Head of caudate nucleus (tissue), 42 donors: ENCODE measurements around the gene NCOA1.
"Not testable (repeated sequence)": the region's sequence is repeated elsewhere in the genome, so short reads cannot be mapped to it uniquely, and the experiment has no call there.

Source experiments
- DNase-seq, 42 donors: peaks; one replicate each; pipeline versions ENCODE4 v3.0.0 to v3.0.0-alpha.2; 2020 to 2021; ENCODE audit warnings: mixed read lengths in 7 of 42
- intact Hi-C: fragments of 100-400 bp; cut with DNase I; formaldehyde crosslinking; loops from one replicate; pipeline ENCODE4 v1.15.0; 2022

The NCOA1 gene

DNA sequence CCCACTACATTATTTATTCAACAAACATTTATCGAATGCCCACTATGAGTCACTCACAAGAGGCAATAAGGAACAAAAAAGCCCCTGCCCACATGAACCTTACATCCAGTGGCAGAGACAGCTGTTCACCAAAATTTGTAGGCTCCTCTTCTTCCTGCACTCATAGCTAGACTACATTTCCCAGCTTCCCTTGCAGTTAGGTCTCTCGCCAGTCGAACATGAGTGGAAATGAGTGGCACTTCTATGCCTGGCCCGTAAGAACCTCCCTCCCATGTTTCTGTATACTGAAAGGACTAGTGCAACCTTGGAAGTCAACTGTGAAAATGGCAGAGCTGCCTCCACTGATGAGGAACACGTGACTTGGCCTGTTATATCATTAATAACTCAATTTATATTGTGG is 19.4 kb upstream of the NCOA1 start:
- intact Hi-C loops = no loop called here
- DNase-seq = no peak

DNA sequence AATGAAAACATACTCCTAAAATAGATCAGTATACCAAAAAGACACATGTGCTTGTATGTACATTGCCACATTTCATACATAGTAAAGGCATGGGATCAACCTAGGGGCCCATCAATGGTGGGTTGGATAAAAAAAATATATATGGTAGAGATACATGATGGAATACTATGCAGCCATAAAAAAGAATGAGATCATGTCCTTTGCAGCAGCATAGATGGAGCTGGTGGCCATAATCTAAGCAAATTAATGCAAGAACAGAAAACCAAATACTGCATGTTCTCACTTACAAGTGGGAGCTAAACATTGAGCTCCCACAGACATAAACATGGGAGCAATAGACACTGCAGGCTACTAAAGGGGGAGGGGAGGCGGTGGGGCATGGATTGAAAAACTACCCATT is 18.6 kb upstream of the NCOA1 start:
- DNase-seq = no peak
- intact Hi-C loops = no loop called here

DNA sequence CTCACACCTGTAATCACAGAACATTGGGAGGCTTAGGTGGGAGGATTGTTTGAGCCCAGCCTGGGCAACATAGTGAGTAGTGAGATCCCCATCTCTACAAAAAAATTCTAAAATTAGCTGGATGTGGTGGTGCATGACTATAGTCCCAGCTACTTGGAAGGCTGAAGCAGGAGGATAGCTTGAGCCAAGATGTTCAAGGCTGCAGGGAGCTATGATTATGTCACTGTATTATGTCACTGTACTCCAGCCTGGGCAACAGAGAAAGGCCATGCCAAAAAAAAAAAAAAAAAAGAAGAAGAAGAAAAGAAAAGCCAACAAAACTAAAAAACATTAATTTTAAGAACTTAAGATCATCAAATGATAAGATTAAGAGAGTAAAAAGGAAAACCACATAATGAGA is 17.4 kb upstream of the NCOA1 start:
- intact Hi-C loops = no loop called here
- no peak for DNase-seq

DNA sequence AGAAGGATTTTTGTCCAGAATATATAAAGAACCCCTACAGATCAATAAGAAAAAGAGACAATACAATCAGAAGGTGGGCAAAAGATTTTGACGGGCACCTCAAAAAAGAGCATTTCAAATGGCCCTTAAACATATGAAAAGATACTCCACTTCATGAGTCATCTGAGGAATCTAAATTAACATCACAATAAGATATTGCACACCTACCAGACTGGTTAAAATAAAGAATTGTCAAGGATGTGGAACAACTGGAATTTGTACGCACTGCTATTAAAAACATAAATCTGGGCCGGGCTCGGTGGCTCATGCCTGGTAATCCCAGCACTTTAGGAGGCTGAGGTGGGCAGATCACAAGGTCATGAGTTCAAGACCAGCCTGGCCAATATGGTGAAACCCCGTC is 17.0 kb upstream of the NCOA1 start:
- DNase-seq = no peak
- intact Hi-C loops = no loop called here

DNA sequence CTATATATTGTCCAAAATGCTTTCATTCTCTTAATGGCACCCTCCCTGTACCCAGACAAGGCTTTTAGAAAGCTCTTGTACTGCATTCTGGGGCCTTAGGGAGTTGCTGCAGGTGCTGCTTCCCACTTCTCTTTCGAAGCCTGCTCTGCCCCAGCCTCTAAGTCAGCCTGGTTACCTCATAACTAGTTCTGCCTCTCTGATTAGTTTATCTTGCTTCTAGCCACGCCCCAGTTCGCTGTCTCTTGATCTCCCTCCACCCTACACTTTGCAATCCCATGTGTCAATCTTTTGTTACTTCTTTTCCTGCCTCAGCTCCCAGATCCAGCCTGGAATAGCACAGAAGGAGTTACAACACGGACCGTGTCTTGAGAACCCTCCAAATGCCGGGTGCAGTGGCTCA is 13.8 kb upstream of the NCOA1 start:
- intact Hi-C loops = no loop called here
- DNase-seq = no peak

DNA sequence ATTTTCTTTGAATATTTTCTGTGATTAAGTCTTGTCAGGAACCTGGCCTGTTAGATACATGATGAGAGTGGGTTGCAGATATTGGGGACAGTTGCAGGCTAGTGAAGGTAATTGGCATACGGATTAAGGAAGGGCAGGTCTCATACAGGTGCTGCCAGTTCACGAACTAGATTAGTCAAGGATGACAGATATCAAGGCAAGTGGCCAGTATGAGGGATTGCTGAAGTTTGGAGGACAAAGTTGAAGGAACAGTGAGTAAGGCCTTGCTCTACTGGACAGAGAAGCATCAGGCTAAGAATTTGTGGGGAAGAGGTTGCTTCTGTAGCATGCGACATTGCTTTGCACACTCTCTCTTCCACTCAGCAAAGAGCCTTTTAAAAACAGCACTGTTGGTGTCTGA is 12.8 kb upstream of the NCOA1 start:
- DNase-seq = no peak
- intact Hi-C loops = no loop called here

DNA sequence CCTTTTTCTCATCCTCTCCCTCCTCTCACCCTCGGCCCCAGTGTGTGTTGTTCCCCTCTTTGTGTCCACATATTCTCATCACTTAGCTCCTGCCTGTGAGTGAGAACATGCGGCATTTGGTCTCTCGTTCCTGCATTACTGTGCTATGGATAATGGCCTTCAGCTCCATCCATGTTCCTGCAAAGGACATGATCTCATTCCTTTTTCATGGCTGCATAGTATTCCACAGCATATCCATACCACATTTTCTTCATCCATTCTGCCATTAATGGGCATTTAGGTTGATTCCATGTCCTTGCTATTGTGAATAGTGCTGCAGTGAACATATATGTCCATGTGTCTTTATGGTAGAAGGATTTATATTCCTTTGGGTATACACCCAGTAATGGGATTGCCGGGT is 10.8 kb upstream of the NCOA1 start:
- intact Hi-C loops = no loop called here
- no peak for DNase-seq

DNA sequence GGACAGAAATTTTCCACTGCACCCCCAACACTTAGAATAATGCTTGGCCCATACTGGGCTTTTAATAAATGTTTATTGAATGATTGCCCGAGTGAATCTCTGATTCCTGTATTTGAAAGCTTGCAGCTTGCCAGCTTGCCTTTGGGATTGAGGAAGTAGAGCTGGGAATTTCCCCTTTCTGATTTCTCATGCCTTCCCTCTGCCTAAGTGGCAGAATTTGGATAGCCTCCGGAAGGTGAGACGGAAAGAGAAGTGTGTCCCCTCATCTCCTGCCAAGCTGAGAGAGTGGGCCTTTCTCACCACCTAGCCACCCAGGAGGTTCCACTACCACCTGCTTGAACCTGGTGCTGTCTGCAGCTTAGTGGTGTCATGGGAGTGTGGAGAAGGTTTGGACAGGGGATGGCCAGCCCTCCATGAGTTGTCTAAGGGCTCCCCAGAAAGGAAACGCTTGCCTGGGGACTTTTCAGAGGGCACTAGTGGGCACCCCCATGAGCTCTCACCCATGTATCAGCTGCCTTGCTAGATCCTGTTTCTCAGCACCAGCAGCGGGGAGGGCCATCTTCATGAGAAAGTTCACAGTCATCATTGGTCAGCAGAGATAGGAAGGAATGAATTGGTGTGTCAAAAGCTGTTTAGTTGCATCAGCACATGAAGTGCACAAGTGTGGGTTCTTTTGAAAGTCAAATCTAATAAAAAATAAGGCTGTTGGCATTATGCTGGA is 8.6 kb upstream of the NCOA1 start:
- DNase-seq = no peak
- intact Hi-C loops = no loop called here

DNA sequence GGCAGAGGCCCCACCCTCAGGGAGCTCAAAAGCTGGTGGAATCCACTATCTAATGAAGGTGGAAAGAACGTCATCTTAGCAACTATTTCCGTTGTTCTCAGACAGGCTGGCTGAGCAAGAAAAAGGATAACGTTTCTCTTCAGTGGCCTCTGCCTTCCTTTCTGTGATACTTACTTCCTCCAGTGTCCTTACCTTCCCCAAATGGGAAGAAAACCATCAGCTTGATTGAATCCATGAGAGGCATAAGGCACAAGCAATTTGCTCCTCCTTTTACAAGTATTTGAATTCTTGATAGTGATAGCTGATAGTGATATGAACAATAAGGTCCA is 8.1 kb upstream of the NCOA1 start:
- intact Hi-C loops = no loop called here
- no peak for DNase-seq

DNA sequence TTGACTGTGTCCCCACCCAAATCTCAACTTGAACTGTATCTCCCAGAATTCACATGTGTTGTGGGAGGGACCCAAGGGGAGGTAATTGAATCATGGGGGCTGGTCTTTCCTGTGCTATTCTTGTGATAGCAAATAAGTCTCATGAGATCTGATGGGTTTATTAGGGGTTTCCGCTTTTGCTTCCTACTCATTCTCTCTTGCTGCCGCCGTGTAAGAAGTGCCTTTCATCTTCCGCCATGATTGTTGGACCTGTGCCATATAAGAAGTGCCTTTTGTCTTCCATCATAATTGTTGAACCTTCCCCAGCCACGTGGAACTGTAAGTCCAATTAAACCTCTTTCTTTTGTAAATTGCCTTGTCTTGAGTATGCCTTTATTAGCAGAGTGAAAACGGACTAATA is 6.4 kb upstream of the NCOA1 start:
- intact Hi-C loops, DNase-seq: not testable (repeated sequence)

DNA sequence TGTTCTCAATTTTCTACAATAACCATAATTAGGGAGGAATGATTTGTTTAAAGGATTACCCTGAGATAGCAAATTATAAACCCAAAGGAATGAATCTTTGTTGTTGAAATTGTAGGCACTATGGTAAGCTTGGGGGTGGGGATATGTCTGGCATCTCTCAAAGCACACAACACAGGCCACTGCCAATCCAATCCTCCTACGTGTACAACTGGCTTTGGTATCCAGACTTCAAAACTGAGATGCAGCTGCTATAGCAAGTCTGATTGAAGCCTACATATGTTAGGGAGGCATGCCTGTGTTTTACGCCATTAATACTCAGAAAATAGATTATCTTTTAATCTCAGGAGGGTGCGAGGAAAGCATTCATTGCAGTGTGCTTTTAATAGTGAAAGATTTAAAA is 5.9 kb upstream of the NCOA1 start:
- intact Hi-C loops = no loop called here
- DNase-seq = no peak

DNA sequence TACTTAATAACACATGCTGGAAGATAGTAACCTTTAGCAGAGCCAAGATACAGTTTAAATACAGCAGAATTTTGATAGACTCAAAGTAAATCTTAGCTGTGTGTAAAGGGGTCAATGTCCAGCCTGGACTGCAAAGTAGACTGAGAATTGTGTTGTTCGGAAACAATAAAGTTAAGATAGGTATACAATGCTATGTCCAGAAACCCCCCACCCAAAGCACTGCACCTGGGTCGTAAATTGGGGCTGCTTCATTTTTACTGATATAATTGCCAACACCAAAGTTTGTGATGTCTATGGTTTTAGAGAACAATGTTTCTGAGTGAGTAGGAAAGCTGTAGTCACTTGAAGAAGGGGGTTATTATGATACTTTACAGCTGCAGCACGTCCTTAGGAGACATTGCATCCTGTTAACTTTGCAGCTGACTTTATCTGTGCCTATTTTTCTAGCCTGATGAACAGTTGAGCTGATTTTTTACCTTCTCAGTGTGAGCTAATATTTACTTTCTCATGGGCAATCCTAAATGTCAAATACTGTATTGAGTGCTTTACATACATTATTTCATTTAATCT is 4.3 kb upstream of the NCOA1 start:
- no peak for DNase-seq
- intact Hi-C loops = no loop called here

DNA sequence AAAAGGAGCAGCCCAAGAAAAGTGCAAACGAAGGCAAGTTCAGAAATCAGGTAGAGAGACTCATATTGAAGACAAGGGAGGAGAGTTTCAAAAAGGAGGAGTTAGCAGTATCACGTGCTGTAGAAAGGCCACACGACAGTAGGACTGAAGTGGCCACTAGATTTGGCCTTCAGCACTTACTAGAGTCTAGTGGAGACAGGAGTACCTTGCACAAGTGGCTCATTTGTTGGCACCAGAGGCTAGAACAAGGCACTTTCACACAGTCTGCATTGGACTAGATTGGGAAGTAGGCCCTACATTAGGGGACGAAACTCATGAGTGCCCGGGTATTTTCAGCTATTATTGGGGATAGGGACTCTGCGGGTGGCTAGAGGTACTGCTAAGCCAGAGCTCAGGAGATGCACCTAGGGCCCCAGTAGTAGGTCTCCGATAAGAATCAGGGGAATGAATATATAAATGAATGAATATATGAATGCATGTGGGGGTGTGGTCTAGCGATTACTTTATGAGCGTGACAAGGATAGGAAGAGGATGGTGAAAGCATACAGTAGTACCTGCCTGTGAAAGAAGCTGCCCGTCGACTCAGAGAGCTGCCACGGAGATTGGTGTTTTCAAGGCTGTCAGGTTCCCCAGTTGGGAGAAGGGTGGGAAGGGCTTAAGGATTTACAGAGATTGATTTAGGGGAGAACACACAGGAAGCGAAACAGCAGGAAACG is 1.4 kb upstream of the NCOA1 start:
- intact Hi-C loops = loop anchor here (2.0 to 10.0 kb wide), 2 partner anchors 303 to 335 kb away; partner anchors contain the start of genes CENPO and PTRHD1

DNA sequence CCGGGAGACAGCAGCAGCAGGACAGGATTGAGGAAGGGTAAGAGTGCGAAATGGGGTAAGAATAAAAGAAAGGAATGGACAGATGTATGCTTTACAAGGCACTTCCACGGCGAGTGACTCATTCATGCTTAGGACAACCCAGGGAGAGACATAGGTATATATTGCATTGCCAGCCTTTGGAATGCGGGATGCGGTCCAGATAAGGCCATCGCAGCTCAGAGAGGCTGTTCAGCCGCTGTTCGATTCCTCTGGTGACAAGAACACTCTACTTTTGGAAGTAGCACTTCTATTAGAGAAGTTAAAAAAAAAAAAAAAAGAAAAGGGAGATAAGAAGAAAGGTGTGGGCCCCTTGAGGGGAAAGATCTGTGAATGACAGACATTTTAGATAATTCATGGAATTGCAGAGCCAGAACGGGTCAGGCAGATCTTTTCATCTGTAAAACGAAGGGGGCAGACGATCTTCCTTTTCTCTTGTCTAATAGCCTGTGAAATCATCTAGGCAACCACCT is 819 bp upstream of the NCOA1 start:
- DNase-seq = peak in 4 of 42 donors; percentile 10 to 43 (median 18)
- intact Hi-C loops = loop anchor here (2.0 to 10.0 kb wide), 2 partner anchors 303 to 335 kb away; partner anchors contain the start of genes CENPO and PTRHD1

More for the DNA sequence above, 1.4 kb upstream of the NCOA1 start:
- peak in 1 of 42 donors; percentile 2 for DNase-seq

DNA sequence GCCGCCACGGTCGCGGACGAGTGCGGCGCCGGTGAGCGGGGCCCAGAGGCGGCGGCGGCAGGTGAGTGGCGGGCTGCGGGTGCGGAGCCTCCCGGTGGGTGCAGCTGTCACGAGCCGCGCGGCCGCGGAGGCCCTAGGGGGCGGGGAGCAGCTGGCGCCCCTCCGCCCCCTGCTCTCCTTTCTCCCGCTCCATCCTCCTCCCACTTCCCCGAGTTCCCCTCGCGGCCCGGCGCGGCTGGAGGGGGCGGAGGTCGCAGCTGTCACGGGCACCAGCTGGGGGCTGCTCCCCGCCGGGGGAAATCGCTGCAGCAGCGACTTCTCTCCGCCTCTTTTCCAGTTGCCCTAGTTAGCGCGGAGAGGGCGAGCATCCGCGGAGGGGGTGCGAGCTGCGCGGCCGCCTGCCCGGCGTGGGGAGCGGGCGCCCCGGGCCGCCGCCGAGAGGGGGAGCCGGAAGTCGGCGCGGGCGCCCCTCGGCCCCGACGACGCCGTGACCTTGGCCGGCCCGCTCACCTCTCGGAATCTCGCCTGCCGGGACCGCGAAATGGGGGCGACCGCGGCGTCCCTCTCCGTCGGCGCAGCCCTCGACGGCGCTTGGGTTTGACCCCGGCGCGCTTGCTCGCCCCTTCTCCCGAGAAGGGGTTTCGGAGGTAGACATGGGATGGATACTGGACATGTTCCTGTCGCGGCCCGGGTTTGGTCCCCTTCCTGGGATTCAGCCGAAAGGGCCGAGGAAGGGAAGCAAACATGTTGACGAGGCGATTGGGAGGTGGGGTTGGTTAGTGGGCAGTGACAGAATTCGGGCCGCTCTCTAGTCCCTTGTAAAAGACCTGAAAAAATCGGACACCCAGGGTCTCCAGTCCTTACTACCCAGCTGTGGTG is 727 bp downstream of the NCOA1 start:
- intact Hi-C loops = loop anchor here (2.0 to 10.0 kb wide), 2 partner anchors 301 to 333 kb away; partner anchors contain the start of genes CENPO and PTRHD1

DNA sequence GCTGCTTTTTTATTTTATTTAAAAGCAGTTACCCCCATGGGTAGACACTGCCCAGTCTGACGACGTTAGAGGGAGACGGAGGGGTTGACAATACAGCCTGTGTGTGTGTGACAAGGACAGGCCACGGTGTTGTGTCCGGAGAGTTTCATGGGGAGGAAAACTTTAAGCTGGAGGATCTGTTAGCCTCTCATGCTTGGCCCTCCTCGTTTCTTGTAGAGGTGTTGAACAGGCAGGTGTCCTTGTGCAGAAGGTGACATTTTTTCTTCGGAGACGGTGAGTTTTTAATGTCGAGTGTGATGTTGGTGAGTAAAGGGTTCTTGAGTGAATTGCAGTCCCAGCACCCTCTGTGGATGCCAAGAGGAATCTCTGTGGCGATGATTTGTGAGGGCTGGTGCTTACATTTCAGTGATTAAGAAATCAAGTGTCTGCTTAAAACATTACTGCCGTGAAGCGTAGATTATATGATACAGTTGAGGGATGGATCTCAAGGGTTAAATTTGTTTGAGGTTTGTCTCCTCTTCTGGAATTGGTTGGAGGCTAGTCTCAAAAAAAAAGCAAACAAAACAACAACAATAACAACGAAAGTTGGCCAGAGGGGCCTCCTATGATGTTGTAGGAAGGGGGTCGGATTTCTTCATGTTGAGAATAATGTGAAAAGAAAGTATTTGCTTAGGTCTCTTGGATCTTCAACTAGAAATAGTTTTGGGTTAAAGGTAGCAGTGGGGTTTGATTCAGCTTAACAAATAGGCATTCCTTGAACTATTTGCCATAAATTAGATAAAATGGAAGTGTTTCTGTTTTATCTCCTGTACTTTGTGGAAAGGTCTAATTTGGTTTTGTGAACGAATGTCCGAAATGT is 1.6 kb downstream of the NCOA1 start:
- DNase-seq = peak in 31 of 42 donors; percentile 4 to 62 (median 32)
- intact Hi-C loops = loop anchor here (10.0 kb wide), 1 partner anchor 332 kb away; no protein-coding TSS in a partner anchor

More for the DNA sequence above, 727 bp downstream of the NCOA1 start:
- DNase-seq = peak in 41 of 42 donors; percentile 39 to 86 (median 71)

DNA sequence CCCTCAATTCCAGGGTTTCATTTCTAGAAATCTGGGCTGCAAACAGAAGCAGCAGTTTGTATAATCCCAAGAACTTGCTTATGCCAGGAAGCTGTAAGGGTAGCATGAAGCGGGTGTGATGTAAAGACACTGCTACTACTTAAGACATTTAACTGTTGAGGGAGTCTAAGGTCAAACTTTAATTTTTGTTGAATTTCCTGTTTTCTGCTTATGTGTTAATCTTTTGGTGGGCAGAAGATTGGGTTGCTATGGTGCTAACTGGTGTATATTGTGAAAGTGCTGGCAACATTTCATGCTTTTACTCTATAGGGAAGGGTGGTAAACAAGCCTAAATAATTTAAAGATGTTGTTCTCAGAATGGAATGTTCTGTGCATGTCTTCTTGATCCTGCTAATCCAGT is 2.7 kb downstream of the NCOA1 start:
- intact Hi-C loops = loop anchor here (10.0 kb wide), 1 partner anchor 331 kb away; no protein-coding TSS in a partner anchor
- DNase-seq = no peak

DNA sequence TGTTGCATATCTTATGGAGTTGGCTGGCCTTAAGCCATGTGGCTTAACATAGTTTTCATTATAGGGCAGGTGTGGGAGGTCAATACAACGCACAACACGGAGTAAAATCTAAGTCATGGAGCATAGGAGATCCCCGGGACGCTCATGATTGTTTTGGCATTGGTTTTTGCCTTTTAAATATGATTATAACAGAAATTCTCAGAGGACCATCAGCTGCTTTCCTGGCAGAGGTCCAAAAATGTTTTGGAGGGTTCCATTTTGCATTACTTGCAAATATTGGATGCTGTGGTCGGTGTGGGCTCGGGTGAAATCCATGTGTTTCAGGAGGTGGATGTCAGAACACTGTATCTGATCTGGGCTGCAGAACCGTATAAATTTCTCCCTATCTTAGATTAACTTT is 3.4 kb downstream of the NCOA1 start:
- intact Hi-C loops = loop anchor here (10.0 kb wide), 1 partner anchor 330 kb away; no protein-coding TSS in a partner anchor
- no peak for DNase-seq
